Fibroblast of skin of scalp (primary cell): Measurements from ENCODE around the gene SUCLG1. TPM values are rescaled to one million over a fixed set of nuclear protein-coding genes. Genes with fewer than 3 reads are reported as not detected.
A peak's percentile ranks its signal among the peaks of the same experiment; 100 is the strongest.
"Not testable (repeated sequence)": the region's sequence is repeated elsewhere in the genome, so short reads cannot be mapped to it uniquely, and the experiment has no call there.

Source experiments
- DNase-seq: peaks from one replicate; pipeline ENCODE4 v3.0.0-alpha.2; 2013
- polyA plus RNA-seq, 2 experiments: library from polyadenylated mRNA; unstranded; fragments of 120-200 nt; gene quantifications; one replicate each; pipeline ENCODE4 v1.2.1, GENCODE V29; 2013; ENCODE audit not compliant: insufficient read length in 2 of 2

The SUCLG1 gene
- polyA plus RNA-seq (2013, experiment 1 of 2; ENCODE audit: insufficient read length), result 61.0 TPM
- 63.6 TPM for polyA plus RNA-seq (2013, experiment 2 of 2; ENCODE audit: insufficient read length)

- DNase-seq, result peak; percentile 86
Observed at GRCh38 chr2:84459018-84459943, at the start of gene SUCLG1. SUCLG1 (minus strand) TSS chr2:84459280; CDS start chr2:84459269, 11 bp downstream.

- DNase-seq, result no peak
Observed at GRCh38 chr2:84498150-84498799, 39.2 kb upstream of the SUCLG1 start.

- no peak for DNase-seq
Observed at GRCh38 chr2:84497285-84497684, 38.2 kb upstream of the SUCLG1 start.

- DNase-seq, result no peak
Observed at GRCh38 chr2:84496386-84496785, 37.3 kb upstream of the SUCLG1 start.

GRCh38 chr2:84495539-84496146 is 36.6 kb upstream of the SUCLG1 start:
- DNase-seq, result peak; percentile 71

GRCh38 chr2:84494070-84494469 is 35.0 kb upstream of the SUCLG1 start:
- no peak for DNase-seq

- DNase-seq, result peak; percentile 92
Observed at GRCh38 chr2:84493514-84493913, 34.4 kb upstream of the SUCLG1 start.

- peak; percentile 36 for DNase-seq
Observed at GRCh38 chr2:84492571-84492970, 33.5 kb upstream of the SUCLG1 start.

GRCh38 chr2:84491741-84492140 is 32.7 kb upstream of the SUCLG1 start:
- no peak for DNase-seq

- no peak for DNase-seq
Observed at GRCh38 chr2:84491256-84491655, 32.2 kb upstream of the SUCLG1 start.

GRCh38 chr2:84487298-84487996 is 28.4 kb upstream of the SUCLG1 start:
- DNase-seq, result peak; percentile 53

- peak; percentile 41 for DNase-seq
Observed at GRCh38 chr2:84486441-84487115, 27.5 kb upstream of the SUCLG1 start.

- DNase-seq, result no peak
Observed at GRCh38 chr2:84483320-84483719, 24.2 kb upstream of the SUCLG1 start.

- DNase-seq, result no peak
Observed at GRCh38 chr2:84482603-84483002, 23.5 kb upstream of the SUCLG1 start.

- peak; percentile 61 for DNase-seq
Observed at GRCh38 chr2:84481702-84482101, 22.6 kb upstream of the SUCLG1 start.

GRCh38 chr2:84478867-84479266 is 19.8 kb upstream of the SUCLG1 start:
- no peak for DNase-seq

GRCh38 chr2:84477886-84478285 is 18.8 kb upstream of the SUCLG1 start:
- no peak for DNase-seq

GRCh38 chr2:84474176-84474575 is 15.1 kb upstream of the SUCLG1 start:
- no peak for DNase-seq

GRCh38 chr2:84472856-84473565 is 13.9 kb upstream of the SUCLG1 start:
- DNase-seq, result no peak

GRCh38 chr2:84472423-84472822 is 13.3 kb upstream of the SUCLG1 start:
- not testable (repeated sequence) for DNase-seq

GRCh38 chr2:84467389-84467788 is 8.3 kb upstream of the SUCLG1 start:
- no peak for DNase-seq
